CD4-positive, alpha-beta T cell treated with Interleukin-15 for 4 hours (primary cell): ENCODE data around the gene VTCN1.

Source experiments
- DNase-seq: peaks from one replicate; pipeline ENCODE4 v3.0.0-alpha.2; 2020; ENCODE audit warnings: low spot score

VTCN1 gene

GRCh38 chr1:117209094-117209493, 1.6 kb downstream of the VTCN1 start:
- no peak for DNase-seq

- DNase-seq = no peak
Measured at GRCh38 chr1:117208580-117208979, 2.1 kb downstream of the VTCN1 start.

GRCh38 chr1:117205368-117205767, 5.4 kb downstream of the VTCN1 start:
- no peak for DNase-seq

- no peak for DNase-seq
Measured at GRCh38 chr1:117201808-117202207, 8.9 kb downstream of the VTCN1 start.

- no peak for DNase-seq
Measured at GRCh38 chr1:117198097-117198496, 12.6 kb downstream of the VTCN1 start.

GRCh38 chr1:117189726-117190125, 21.0 kb downstream of the VTCN1 start:
- no peak for DNase-seq

DNA sequence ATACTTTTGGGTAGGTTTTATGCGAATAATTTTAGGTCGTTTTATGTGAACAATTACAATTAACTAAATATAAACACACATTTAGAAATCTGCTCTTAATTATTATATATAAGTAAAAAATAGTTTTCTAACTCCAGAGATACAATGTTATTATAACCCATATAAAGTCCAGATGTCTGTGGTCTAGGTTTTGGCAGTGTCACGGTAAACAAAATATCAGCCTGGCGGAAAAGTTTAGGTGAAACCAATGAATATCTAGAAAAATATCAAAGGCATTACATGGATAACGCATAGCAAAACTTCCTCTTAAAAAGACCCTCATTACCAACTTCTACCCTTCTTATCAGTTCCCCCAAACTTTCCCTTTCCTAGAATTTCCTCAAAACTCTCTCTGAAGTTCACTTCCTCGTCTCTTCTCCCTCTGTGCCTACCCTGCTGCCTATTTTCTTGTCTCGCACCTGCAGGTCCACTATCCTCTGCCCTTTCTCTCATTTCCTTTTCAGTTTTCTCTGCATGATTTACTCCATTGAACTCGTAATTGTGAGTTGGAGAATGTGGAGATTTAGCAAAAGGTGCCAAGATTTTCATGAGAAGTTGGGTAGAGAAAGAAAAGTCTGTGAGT, 21.8 kb downstream of the VTCN1 start:
- DNase-seq = no peak

DNA sequence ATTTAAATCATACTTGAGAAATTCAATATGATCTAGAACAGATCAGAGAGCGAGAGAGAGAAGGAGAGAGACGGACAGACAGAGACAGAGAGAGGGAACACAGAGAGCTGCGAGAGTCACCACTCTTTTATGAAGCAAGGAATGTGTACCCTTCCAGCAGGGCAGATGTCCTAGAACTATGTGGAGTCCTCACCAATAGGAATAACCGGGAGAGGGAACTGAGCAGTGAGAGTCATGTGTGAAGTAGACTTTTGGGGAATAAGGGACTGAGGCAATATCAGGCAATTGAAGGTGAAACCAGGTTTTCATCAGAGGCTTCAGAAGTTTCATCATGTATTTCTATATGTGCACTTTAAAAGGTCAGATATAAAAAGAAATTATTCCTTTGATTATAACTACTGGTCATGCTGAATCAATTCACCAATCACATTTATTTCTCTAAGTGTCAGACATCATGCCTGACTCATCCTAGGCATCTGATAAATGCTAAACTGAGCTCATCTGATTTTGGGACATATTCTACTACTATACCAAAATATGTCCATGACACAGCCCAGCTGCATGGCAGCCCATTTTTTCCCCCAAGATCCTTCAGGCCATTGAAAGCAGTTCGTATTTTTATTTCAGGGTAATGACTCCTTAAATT, 22.4 kb downstream of the VTCN1 start:
- no peak for DNase-seq

DNA sequence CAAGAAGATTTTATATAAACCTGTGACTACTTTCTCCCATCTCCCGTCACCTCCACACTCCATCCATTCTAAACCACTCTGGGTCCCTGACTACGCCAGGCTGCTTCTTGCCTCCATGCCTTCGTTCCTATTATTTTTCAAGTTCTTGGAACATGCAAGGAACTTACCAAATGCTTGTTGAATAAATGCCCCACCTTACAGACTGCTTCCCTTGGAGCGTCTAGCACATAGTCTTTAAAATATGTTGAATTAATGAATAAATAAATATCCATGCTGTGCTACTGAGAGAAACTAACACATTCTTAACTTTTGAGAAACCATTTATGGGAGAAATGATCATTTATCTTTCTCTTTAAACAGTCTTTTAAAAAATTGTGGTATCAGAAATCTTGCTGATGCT, 27.6 kb downstream of the VTCN1 start:
- no peak for DNase-seq

- DNase-seq = no peak
Measured at GRCh38 chr1:117182319-117182718, 28.4 kb downstream of the VTCN1 start.

DNA sequence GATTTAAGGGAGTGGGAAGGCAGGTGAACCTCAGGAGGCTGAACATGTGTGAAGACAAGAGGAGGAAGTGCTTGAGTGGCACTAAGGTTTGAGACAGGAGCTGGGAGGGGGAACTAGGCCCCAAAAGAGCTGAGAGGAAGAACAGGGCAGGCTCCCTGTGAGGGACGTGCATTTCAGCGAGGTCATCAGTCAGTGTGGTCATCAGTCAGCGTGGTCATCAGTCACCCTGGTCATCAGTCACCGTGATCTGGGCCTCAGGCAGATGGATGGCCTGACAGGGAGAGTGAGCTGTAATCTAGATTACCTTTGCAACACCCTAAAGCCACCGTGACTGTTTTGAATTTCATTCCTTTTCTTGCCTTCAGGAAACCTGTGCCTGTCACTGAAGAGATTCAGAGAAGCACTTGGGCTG, 29.1 kb downstream of the VTCN1 start:
- DNase-seq = no peak

DNA sequence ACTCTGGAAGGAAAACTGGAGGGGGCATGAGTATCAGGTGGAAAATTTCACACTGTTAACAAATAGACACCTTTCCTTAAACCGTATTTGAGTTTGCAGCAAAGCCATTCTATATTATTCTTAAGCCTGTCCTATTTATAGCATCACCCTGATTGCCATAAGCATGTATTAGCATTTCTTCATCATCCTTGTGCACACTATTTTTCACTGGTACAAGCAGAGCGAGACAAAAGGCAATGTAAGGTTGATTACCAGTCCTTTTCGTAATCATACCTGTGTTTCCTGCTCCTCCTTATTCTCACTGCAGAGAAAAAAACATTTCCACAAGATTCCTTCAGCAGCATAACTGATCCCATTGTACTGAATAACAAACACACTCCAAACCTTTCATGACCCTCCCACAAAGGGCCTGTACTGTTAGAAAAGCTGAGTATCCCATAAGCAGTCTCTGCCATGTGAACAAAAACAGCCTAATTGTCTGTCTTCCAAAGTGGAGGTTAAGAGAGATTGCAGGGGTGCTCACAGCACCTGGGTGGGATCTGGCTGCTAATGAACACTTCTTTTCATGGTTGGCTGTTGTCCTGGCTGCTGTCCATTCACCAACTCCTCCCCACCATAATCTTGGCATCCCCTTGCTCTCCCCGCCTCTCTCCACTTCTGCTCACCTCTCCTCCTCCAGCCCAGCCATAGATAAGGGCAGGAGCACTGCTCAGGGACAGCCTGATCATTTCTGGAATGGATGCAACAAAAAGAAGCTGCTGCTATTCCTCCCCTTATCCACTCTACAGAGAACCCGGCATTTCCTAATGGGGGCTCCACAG, 30.4 kb downstream of the VTCN1 start:
- DNase-seq = no peak

- no peak for DNase-seq
Measured at GRCh38 chr1:117179471-117179870, 31.3 kb downstream of the VTCN1 start.

DNA sequence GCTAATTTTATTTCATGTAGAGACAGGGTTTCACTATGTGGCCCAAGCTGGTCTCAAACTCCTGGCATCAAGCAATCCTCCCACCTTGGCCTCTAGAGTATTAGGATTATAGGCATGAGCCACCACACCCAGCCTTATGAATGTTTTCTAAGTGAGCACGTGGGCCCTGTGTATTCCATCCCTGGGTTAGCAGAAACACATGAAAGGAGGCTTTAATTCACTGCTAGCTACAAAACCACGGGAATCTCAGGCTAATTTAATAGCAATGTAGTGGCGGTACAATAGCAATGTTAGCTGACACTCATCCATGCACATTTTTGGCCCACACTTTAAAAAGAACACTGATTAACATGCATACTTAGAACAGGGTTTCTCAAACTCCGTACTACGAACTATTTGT, 32.0 kb downstream of the VTCN1 start:
- no peak for DNase-seq

GRCh38 chr1:117177376-117177775, 33.4 kb downstream of the VTCN1 start:
- no peak for DNase-seq

DNA sequence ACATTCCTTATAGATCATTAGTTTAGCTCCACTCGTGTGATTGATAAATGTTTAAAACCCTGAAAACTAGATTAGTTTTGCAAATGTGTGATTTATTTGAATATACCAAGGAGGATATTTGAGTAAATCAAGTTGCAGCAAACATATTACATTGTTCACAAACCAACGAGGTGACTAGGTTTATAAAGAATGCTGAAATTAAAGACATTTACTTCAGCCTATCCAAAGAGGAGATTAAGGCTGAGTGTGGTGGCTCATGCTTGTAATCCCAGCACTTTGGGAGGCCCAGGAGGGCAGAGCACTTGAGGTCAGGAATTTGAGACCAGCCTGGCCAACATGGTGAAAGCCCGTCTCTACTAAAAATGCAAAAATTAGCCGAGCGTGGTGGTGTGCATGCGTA, 34.1 kb downstream of the VTCN1 start:
- no peak for DNase-seq

- DNase-seq = no peak
Measured at GRCh38 chr1:117174851-117175250, 35.9 kb downstream of the VTCN1 start.

GRCh38 chr1:117173691-117174090, 37.0 kb downstream of the VTCN1 start:
- no peak for DNase-seq

- no peak for DNase-seq
Measured at GRCh38 chr1:117173006-117173405, 37.7 kb downstream of the VTCN1 start.

GRCh38 chr1:117171900-117172511, 38.7 kb downstream of the VTCN1 start:
- no peak for DNase-seq

DNA sequence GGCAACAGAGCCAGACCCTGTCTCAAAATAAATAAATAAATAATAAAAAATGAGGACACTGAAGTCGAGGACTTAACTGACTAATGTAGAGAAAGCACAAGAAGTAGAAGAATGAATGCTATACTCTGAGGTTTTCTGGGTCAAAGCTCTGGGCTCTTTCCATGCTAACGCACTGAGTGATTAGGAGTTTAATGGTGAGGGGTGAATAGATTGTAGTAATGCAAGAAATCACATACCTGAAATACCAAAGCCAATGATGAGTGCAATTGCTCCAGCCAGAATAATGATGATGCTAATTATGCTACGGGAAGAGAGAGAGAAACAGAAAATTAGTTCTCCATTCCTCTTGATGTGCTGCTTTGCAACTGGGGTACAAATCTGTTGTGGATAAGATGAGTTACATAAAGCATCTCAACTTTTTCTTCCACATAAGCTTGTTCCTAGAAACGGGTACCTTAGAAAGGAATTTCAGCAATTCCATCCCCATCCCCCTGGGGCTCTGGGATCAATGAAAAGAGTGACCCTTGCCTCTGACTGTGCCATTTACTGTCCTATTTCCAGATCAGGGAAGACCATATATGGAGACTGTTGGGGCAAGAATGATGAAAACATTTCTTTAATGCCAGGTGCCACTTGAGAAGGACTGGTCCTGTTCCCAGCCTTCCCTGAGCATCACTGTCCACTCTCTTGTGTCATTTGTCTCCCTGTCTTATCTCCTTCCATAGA, 40.7 kb downstream of the VTCN1 start:
- no peak for DNase-seq

GRCh38 chr1:117167402-117167801, 43.3 kb downstream of the VTCN1 start:
- no peak for DNase-seq
